ENCODE measurements around the gene TSPAN10. TPM values are rescaled to one million over a fixed set of nuclear protein-coding genes. Genes with fewer than 3 reads are reported as not detected.

Gene TSPAN10
- total and polyA plus RNA-seq, 9 of the 15 experiments (the other 6 are each of a cell fraction or from before 2014, with no cell fraction given), result 0.05 to 0.31 (median 0.13) TPM; not detected in 1

DNA sequence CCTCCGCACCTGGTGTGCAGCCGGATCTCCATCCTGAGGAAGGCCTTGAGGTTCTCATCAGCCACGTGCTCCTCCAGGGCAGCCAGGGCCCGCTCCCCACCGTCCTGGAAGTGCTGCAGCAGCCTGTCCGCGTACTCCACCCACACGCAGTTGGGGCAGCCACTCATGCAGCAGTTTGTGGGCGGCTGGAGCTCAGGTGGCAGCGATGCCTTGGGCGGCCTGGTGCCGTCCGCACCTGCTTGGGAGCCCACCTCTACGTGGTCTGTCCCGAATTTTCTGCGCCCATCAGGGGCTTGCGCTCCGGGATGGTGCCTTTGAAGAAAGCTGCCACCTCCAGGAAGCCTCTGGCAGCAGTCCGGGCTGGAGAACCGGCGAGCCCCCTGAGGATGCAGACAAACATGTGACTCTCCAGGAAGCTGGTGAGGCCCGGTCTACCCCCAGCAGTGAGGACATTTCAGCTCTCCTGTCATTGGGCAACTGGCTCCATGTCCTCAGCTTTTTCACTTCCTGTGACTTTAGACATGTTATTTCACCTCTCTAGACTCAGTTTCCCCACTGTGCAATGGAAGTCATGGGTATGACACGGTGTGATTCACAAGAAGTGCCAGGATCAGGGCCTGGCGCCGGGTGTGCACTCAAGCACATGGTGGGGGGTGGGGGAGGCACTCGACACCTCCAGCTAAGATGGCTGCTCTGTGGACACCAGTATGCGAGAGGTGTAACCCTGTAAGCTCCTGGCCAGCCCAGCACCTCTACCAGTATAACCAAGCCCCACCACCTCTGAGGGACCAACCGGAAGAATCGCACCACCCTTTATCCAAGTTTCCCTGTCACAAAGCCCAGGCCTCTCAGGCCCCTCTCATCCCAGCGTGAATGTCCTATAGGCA lies 28.5 kb downstream of the TSPAN10 start (continued):
- TF ChIP-seq, protein P1, sequence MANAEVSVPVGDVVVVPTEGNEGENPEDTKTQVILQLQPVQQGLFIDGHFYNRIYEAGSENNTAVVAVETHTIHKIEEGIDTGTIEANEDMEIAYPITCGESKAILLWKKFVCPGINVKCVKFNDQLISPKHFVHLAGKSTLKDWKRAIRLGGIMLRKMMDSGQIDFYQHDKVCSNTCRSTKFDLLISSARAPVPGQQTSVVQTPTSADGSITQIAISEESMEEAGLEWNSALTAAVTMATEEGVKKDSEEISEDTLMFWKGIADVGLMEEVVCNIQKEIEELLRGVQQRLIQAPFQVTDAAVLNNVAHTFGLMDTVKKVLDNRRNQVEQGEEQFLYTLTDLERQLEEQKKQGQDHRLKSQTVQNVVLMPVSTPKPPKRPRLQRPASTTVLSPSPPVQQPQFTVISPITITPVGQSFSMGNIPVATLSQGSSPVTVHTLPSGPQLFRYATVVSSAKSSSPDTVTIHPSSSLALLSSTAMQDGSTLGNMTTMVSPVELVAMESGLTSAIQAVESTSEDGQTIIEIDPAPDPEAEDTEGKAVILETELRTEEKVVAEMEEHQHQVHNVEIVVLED (CRISPR knock-in tag; IDR thresholded peaks at IDR 0.05), result peak; percentile 52; the same call in 1 of the 2 replicates
- TF ChIP-seq ZNF431 (CRISPR knock-in tag; IDR thresholded peaks at IDR 0.05) (0 out of 2 replicates have a peak, but pooled peaks have one; percentile 25), HES1 (IDR thresholded peaks at IDR 0.05; ENCODE audit: low read depth) (no peak), ZFP1 (CRISPR knock-in tag; IDR thresholded peaks at IDR 0.05) (no peak), ZNF277 (CRISPR knock-in tag; IDR thresholded peaks at IDR 0.05; ENCODE audit: borderline replicate concordance) (no peak), ETS2 (tag; IDR thresholded peaks at IDR 0.05; ENCODE audit: borderline replicate concordance, poor library complexity, severe bottlenecking) (no peak), MYC (IDR thresholded peaks at IDR 0.05; ENCODE audit: low read depth, low read length) (peak; percentile 87), MYC (CRISPR knock-in tag; IDR thresholded peaks at IDR 0.05; ENCODE audit: borderline replicate concordance, low read depth) (peak; percentile 85), ZKSCAN1 (IDR thresholded peaks at IDR 0.05; ENCODE audit: low read depth, low read length) (no peak)
- TF ChIP-seq, protein P2, sequence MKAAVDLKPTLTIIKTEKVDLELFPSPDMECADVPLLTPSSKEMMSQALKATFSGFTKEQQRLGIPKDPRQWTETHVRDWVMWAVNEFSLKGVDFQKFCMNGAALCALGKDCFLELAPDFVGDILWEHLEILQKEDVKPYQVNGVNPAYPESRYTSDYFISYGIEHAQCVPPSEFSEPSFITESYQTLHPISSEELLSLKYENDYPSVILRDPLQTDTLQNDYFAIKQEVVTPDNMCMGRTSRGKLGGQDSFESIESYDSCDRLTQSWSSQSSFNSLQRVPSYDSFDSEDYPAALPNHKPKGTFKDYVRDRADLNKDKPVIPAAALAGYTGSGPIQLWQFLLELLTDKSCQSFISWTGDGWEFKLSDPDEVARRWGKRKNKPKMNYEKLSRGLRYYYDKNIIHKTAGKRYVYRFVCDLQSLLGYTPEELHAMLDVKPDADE (conservative IDR thresholded peaks at IDR 0.05; ENCODE audit: control insufficient read depth, low read depth, low read length), result no peak
- TF ChIP-seq, protein P3, sequence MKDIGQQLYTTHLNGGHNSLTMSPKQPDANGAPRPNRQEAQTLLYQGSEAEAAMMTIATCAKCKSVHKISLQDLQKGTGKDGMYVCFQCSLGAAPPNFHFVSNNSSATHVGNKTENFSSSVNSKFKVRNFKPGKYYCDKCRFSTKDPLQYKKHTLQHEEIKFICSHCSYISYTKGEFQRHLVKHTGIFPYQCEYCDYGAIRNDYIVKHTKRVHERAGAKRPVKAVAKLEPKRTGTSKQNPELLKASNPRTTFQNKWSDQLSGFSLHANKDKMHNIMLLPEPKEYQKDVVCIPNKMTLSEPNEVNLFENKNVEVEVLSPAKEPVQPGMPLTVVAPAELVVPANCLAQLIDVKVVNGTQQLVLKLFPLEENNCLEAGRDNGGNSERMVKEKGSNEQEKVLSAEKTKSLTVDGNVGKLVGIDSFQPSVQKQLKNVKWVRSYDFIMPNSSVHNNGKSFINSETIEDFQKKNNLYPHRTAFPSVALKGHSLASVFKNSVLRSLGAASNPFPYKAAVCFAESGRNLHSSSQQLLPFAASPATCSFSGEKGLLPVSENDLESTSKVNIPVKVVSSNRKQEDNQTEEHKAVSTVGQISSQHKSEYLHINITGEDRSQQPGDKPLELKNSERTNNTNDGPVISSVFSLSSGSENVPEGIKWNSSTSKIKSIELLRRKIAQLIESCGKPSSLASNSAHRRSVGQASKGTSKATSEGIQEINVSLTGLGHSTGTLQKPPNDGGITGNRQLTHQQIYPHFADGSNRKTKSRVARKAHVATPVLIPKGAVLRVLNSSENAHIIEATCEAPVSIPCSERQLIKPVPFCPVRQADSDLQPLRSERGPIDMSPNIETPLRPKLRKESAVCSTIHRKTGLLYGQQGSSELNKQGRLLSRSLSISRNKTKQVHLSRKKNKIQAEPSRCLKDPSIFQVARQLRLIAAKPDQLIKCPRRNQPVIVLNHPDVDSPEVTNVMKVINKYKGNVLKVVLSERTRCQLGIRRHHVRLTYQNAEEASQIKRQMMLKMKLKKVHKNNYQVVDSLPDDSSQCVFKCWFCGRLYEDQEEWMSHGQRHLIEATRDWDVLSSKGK (CRISPR knock-in tag; IDR thresholded peaks at IDR 0.05), result no peak
- TF ChIP-seq, protein P4, sequence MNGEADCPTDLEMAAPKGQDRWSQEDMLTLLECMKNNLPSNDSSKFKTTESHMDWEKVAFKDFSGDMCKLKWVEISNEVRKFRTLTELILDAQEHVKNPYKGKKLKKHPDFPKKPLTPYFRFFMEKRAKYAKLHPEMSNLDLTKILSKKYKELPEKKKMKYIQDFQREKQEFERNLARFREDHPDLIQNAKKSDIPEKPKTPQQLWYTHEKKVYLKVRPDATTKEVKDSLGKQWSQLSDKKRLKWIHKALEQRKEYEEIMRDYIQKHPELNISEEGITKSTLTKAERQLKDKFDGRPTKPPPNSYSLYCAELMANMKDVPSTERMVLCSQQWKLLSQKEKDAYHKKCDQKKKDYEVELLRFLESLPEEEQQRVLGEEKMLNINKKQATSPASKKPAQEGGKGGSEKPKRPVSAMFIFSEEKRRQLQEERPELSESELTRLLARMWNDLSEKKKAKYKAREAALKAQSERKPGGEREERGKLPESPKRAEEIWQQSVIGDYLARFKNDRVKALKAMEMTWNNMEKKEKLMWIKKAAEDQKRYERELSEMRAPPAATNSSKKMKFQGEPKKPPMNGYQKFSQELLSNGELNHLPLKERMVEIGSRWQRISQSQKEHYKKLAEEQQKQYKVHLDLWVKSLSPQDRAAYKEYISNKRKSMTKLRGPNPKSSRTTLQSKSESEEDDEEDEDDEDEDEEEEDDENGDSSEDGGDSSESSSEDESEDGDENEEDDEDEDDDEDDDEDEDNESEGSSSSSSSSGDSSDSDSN (IDR thresholded peaks at IDR 0.05; ENCODE audit: borderline replicate concordance in 1 of 2, low read depth in 2 of 2, low read length in 2 of 2), result no peak
